ENCODE results near the gene THBD.

THBD gene

DNA sequence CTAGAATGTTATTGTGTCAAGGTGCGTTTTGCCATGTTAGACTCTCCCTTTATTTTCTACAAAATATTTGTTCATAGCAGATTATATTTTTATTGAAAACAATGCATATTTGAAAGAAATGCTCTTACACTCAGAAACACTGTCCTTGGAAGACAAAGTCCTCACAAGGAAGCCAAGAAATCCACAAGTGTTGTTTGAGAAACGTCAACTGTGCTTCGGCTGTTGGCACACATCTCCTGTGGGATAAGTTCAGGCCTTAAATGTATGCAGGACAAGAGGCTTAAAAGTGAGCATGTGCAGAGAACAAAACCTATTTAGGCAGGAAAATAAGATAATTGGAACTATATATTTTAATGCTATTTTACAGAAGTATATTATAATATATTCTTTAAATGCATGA is 9.5 kb upstream of the THBD start:
- no peaks in the 10 kb centered on the region for H3K79me2 ChIP-seq (ENCODE audit: low read length)
- no peak overlapping the region for H3K4me2 ChIP-seq (ENCODE audit: low read length)
- H3K27me3 ChIP-seq (ENCODE audit: low read depth, low read length) = peaks cover 31% of the 10 kb centered on the region
- H2AFZ ChIP-seq (ENCODE audit: low read depth, low read length) = no peak overlapping the region
- peaks cover 4% of the 10 kb centered on the region; the same call in 1 of the 2 replicates for H3K4me1 ChIP-seq (ENCODE audit: low read length)
- no peak for TF ChIP-seq EZH2phosphoT487 (IDR thresholded peaks at IDR 0.05; ENCODE audit: low read depth)
- TF ChIP-seq, protein P1, sequence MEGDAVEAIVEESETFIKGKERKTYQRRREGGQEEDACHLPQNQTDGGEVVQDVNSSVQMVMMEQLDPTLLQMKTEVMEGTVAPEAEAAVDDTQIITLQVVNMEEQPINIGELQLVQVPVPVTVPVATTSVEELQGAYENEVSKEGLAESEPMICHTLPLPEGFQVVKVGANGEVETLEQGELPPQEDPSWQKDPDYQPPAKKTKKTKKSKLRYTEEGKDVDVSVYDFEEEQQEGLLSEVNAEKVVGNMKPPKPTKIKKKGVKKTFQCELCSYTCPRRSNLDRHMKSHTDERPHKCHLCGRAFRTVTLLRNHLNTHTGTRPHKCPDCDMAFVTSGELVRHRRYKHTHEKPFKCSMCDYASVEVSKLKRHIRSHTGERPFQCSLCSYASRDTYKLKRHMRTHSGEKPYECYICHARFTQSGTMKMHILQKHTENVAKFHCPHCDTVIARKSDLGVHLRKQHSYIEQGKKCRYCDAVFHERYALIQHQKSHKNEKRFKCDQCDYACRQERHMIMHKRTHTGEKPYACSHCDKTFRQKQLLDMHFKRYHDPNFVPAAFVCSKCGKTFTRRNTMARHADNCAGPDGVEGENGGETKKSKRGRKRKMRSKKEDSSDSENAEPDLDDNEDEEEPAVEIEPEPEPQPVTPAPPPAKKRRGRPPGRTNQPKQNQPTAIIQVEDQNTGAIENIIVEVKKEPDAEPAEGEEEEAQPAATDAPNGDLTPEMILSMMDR (IDR thresholded peaks at IDR 0.05; ENCODE audit: low read depth, low read length) = no peak
- H3K36me3 ChIP-seq (replicated peaks; ENCODE audit: low read depth, low read length) = no peaks in the 10 kb centered on the region
- no peak overlapping the region for H3K9ac ChIP-seq (ENCODE audit: low read length)
- no peaks in the 10 kb centered on the region for H4K20me1 ChIP-seq (ENCODE audit: insufficient read depth, low read length)
- H3K27ac ChIP-seq (ENCODE audit: low read length) = no peak overlapping the region
- H3K9me3 ChIP-seq (ENCODE audit: insufficient read depth, low read length) = no peaks in the 10 kb centered on the region
- H3K4me3 ChIP-seq (ENCODE audit: low read length) = no peak overlapping the region

DNA sequence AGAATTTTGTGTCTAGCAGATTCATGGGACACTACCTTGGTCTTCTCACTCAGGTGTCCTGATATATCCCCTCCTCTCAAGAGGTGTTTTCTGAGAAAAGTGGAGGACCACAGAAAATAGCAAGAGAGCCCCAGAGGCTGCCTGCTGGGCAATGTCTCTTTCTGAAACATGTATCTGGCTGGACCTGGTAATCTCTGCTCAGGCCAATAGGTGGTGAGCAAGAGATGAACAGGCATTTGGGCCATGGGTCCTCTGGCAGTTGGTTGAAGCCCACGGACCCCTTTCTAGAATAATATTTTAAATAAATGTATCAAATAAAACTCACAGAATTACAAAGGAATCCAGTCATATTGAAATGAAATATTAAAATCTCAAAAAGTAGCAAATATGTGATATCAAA is 8.8 kb upstream of the THBD start:
- H3K79me2 ChIP-seq (ENCODE audit: low read length) = no peaks in the 10 kb centered on the region
- TF ChIP-seq EZH2phosphoT487 (IDR thresholded peaks at IDR 0.05; ENCODE audit: low read depth) = no peak
- TF ChIP-seq, protein P1 (IDR thresholded peaks at IDR 0.05; ENCODE audit: low read depth, low read length) = peak; percentile 42

DNA sequence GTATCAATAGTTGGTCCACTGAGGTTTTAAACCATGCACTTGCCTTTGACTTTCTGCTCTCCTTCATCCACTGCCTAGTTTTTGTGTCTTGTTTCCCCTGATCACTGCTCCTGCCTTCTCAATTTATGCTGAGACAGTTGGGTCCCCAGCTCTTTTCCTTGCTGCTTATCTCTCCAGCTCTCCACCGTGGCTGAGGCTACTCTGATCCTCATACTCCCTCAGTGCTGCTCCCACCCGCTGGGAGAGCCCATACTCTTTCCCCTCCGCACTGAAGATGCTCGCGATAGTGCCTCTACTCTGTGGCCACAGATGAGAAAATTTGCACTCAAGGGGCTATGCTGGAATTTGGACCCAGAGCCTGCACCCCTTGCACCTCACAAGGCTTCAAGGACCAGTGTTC is 3.4 kb upstream of the THBD start:
- Histone ChIP-seq H4K20me1 (ENCODE audit: insufficient read depth, low read length) (no peaks in the 10 kb centered on the region), H3K4me3 (ENCODE audit: low read length) (no peak overlapping the region), H3K79me2 (ENCODE audit: low read length) (no peaks in the 10 kb centered on the region), H2AFZ (ENCODE audit: low read depth, low read length) (no peak overlapping the region), H3K27ac (ENCODE audit: low read length) (no peak overlapping the region), H3K4me1 (ENCODE audit: low read length) (no peaks in the 10 kb centered on the region), H3K36me3 (replicated peaks; ENCODE audit: low read depth, low read length) (no peaks in the 10 kb centered on the region), H3K27me3 (ENCODE audit: low read depth, low read length) (peaks cover 38% of the 10 kb centered on the region), H3K9me3 (ENCODE audit: insufficient read depth, low read length) (no peaks in the 10 kb centered on the region), H3K4me2 (ENCODE audit: low read length) (no peak overlapping the region), H3K9ac (ENCODE audit: low read length) (no peak overlapping the region)
- TF ChIP-seq, protein P1 (IDR thresholded peaks at IDR 0.05; ENCODE audit: low read depth, low read length) = no peak
- no peak for TF ChIP-seq EZH2phosphoT487 (IDR thresholded peaks at IDR 0.05; ENCODE audit: low read depth)

More for the DNA sequence above, 8.8 kb upstream of the THBD start:
- Histone ChIP-seq H3K4me2 (ENCODE audit: low read length) (no peak overlapping the region), H3K4me1 (ENCODE audit: low read length) (peaks cover 4% of the 10 kb centered on the region; the same call in 1 of the 2 replicates), H3K36me3 (replicated peaks; ENCODE audit: low read depth, low read length) (no peaks in the 10 kb centered on the region), H4K20me1 (ENCODE audit: insufficient read depth, low read length) (no peaks in the 10 kb centered on the region), H3K9ac (ENCODE audit: low read length) (no peak overlapping the region), H3K27me3 (ENCODE audit: low read depth, low read length) (peaks cover 38% of the 10 kb centered on the region), H3K27ac (ENCODE audit: low read length) (no peak overlapping the region), H2AFZ (ENCODE audit: low read depth, low read length) (no peak overlapping the region), H3K9me3 (ENCODE audit: insufficient read depth, low read length) (no peaks in the 10 kb centered on the region), H3K4me3 (ENCODE audit: low read length) (no peak overlapping the region)

DNA sequence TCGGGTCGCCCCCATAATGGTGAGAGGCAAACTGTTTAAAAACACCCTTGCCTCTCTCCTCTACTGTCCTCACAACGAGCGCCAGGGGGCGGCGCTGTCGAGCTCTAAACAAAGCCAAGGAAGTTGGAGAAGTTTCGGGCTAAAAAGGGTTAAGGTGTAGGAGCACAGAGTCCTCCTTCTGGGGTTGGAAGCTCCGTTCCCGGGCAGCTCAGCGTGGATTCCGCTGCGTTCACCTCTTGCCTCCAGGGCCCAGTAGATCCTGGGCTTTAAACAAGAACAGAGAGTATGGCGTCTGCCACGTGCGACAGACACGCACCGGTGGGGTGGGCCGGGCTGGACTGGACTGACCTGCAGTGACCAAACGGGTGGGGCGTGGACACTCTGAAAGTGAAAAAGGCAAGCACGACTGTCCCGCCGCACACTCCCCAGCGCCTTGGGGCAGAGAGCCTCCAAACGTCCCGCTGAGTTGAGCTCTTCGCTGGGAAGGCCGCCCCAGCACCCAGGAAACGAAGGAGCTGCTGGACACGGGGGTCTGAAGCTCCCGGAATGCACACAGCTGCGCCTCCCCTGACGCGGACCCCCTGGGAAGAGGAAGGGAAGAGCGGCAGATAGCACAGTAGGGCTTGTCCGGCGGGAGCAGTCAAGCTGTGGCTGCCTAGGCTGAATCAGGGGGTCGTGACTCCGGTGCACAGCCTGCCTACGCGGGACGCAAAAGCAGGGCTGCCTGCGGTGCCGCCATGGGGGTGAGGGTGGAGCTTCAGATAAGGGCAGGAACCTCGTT is 1.6 kb upstream of the THBD start:
- Histone ChIP-seq H3K79me2 (ENCODE audit: low read length) (no peaks in the 10 kb centered on the region), H4K20me1 (ENCODE audit: insufficient read depth, low read length) (no peaks in the 10 kb centered on the region), H3K9ac (ENCODE audit: low read length) (no peak overlapping the region), H3K4me3 (ENCODE audit: low read length) (no peak overlapping the region), H3K27ac (ENCODE audit: low read length) (no peak overlapping the region), H3K4me1 (ENCODE audit: low read length) (no peaks in the 10 kb centered on the region), H3K9me3 (ENCODE audit: insufficient read depth, low read length) (no peaks in the 10 kb centered on the region), H3K27me3 (ENCODE audit: low read depth, low read length) (peaks cover 23% of the 10 kb centered on the region), H3K4me2 (ENCODE audit: low read length) (no peak overlapping the region), H3K36me3 (replicated peaks; ENCODE audit: low read depth, low read length) (no peaks in the 10 kb centered on the region), H2AFZ (ENCODE audit: low read depth, low read length) (no peak overlapping the region)
- TF ChIP-seq, protein P1 (IDR thresholded peaks at IDR 0.05; ENCODE audit: low read depth, low read length) = peak; percentile 37
- TF ChIP-seq EZH2phosphoT487 (IDR thresholded peaks at IDR 0.05; ENCODE audit: low read depth) = no peak

Measured in OCI-LY3 (cell line).